ENCODE data around the gene P2RX2. TPM values are rescaled to one million over a fixed set of nuclear protein-coding genes. Genes with fewer than 3 reads are reported as not detected.

The P2RX2 gene
- polyA plus RNA-seq, 2 of the 4 experiments (the other 2 are of a cell fraction), result not detected

DNA sequence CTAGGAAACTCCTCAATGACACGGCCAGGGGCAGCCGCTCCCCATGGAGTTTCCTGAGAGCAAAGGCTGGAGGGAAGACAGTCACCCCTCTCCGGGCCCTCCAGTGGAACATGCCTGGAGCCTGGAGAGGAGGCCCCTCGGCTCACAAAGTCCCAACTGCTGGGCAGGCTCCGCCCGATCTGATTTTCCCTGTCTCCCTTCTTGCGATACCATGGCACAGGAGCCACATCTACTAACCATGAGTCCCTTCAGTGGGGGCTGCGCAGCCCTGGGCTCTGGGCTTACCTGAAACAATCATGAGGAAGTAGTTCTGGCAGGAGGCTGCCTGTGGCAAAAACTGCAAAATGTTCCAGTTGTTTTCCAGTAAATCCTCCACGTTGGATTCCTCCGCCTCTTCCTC is 15.3 kb downstream of the P2RX2 start:
- H3K9me3 ChIP-seq, result no peaks in the 10 kb centered on the region
- no peak overlapping the region for H3K4me3 ChIP-seq
- DNase-seq (ENCODE audit: low read depth in 1 of 2, low spot score in 1 of 2), result no peak
- H3K4me2 ChIP-seq, result no peak overlapping the region
- H3K4me1 ChIP-seq, result no peaks in the 10 kb centered on the region
- no peak overlapping the region for H3K27ac ChIP-seq
- POLR2A ChIA-PET, result no interaction called here
- CTCF ChIA-PET, result interaction anchor here (0.8 to 1.7 kb wide), 2 partner anchors 73 to 111 kb away, joined by 3 to 4 read pairs; no protein-coding TSS in a partner anchor
- WGBS (ENCODE audit: missing lambda C conversion rate), result 92% methylated on average over 9 of the region's 10 CpGs
- no peak for FAIRE-seq
- no peak for ATAC-seq
- TF ChIP-seq RFX5 (IDR thresholded peaks at IDR 0.05) (no peak), EP300 (IDR thresholded peaks at IDR 0.05) (no peak), SREBF2 (IDR thresholded peaks at IDR 0.05) (no peak), HOXA7 (CRISPR knock-in tag; IDR thresholded peaks at IDR 0.05) (no peak)
- TF ChIP-seq, protein P1, sequence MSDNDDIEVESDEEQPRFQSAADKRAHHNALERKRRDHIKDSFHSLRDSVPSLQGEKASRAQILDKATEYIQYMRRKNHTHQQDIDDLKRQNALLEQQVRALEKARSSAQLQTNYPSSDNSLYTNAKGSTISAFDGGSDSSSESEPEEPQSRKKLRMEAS (IDR thresholded peaks at IDR 0.05), result no peak
- TF ChIP-seq, protein P2, sequence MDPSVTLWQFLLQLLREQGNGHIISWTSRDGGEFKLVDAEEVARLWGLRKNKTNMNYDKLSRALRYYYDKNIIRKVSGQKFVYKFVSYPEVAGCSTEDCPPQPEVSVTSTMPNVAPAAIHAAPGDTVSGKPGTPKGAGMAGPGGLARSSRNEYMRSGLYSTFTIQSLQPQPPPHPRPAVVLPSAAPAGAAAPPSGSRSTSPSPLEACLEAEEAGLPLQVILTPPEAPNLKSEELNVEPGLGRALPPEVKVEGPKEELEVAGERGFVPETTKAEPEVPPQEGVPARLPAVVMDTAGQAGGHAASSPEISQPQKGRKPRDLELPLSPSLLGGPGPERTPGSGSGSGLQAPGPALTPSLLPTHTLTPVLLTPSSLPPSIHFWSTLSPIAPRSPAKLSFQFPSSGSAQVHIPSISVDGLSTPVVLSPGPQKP (IDR thresholded peaks at IDR 0.05; ENCODE audit: low read depth, low read length), result no peak

DNA sequence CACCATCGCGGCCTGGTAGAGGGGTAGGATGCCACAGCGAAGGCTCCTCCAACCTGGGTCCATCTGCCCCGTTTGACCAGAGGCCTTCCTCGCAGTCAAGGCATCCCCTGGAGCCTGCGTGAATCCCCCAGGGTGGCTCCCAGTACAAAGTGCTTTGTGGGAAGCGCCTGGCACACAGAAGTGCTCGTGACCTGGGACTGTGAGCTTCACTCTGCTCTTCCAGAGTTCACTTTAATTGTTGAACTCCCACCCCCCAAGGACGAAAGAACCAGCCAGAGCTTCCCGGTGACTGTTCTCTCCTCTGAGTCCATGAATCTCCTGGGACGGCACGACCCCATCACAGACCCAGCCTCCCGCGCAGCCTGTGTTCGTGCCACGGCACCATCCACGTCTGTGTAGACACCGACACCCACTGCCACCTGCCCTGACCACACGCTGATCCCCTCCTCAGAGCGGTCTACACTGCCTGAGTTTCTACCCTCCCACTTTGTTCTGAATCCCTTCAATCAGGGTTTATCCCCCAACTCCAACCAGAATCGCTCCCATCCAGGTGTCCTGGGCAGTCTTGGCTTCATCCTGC is 15.9 kb downstream of the P2RX2 start:
- TF ChIP-seq CEBPB (IDR thresholded peaks at IDR 0.05), result no peak
- TF ChIP-seq, protein P3, sequence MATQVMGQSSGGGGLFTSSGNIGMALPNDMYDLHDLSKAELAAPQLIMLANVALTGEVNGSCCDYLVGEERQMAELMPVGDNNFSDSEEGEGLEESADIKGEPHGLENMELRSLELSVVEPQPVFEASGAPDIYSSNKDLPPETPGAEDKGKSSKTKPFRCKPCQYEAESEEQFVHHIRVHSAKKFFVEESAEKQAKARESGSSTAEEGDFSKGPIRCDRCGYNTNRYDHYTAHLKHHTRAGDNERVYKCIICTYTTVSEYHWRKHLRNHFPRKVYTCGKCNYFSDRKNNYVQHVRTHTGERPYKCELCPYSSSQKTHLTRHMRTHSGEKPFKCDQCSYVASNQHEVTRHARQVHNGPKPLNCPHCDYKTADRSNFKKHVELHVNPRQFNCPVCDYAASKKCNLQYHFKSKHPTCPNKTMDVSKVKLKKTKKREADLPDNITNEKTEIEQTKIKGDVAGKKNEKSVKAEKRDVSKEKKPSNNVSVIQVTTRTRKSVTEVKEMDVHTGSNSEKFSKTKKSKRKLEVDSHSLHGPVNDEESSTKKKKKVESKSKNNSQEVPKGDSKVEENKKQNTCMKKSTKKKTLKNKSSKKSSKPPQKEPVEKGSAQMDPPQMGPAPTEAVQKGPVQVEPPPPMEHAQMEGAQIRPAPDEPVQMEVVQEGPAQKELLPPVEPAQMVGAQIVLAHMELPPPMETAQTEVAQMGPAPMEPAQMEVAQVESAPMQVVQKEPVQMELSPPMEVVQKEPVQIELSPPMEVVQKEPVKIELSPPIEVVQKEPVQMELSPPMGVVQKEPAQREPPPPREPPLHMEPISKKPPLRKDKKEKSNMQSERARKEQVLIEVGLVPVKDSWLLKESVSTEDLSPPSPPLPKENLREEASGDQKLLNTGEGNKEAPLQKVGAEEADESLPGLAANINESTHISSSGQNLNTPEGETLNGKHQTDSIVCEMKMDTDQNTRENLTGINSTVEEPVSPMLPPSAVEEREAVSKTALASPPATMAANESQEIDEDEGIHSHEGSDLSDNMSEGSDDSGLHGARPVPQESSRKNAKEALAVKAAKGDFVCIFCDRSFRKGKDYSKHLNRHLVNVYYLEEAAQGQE (IDR thresholded peaks at IDR 0.05), result no peak
- no peak for TF ChIP-seq BHLHE40 (IDR thresholded peaks at IDR 0.05; ENCODE audit: low read depth, low read length)
- TF ChIP-seq POLR2A (IDR thresholded peaks at IDR 0.05; ENCODE audit: low read length), result no peak
- TF ChIP-seq FOSL2 (IDR thresholded peaks at IDR 0.05), result no peak
- TF ChIP-seq FOSL2 (CRISPR knock-in tag; IDR thresholded peaks at IDR 0.05), result no peak
- TF ChIP-seq CHD4 (IDR thresholded peaks at IDR 0.05; ENCODE audit: borderline replicate concordance), result no peak
- TF ChIP-seq, protein P2 (IDR thresholded peaks at IDR 0.05; ENCODE audit: low read depth, low read length), result no peak
- TF ChIP-seq CBX2 (IDR thresholded peaks at IDR 0.05; ENCODE audit: borderline replicate concordance, low read depth), result no peak
- no peak for TF ChIP-seq CBX8 (IDR thresholded peaks at IDR 0.05)
- no peak for TF ChIP-seq ZFP36 (IDR thresholded peaks at IDR 0.05; ENCODE audit: borderline replicate concordance, partially characterized antibody)
- TF ChIP-seq KDM5A (IDR thresholded peaks at IDR 0.05), result no peak
- no peak for TF ChIP-seq SREBF2 (IDR thresholded peaks at IDR 0.05)
- TF ChIP-seq EHF (CRISPR knock-in tag; IDR thresholded peaks at IDR 0.05), result no peak
- ATAC-seq (no peak), FAIRE-seq (no peak), DNase-seq (ENCODE audit: low read depth in 1 of 2, low spot score in 1 of 2) (no peak)
- CTCF ChIA-PET, result interaction anchor here (1.8 to 9.8 kb wide), 2 partner anchors 10 to 220 kb away, joined by 9 to 87 read pairs; no protein-coding TSS in a partner anchor
- Histone ChIP-seq H3K4me3 (no peak overlapping the region), H3K27ac (no peak overlapping the region), H3K4me1 (no peaks in the 10 kb centered on the region), H3K9me3 (no peaks in the 10 kb centered on the region), H3K4me2 (no peak overlapping the region)
- WGBS (ENCODE audit: missing lambda C conversion rate), result 94% methylated on average over 21 of the region's 21 CpGs
- POLR2A ChIA-PET, result no interaction called here

All from A549 (cell line).